Measurements from ENCODE around the gene CD164L2.

The CD164L2 gene

GRCh38 chr1:27353629-27354028 lies 29.5 kb downstream of the CD164L2 start:
- in situ Hi-C loops (cut with HindIII; ENCODE audit: low pct_unique_long_range_greater_than_20kb, low sequenced_read_pairs) = no loop called here
- no peak for DNase-seq (ENCODE audit: low read depth in 1 of 2, low spot score in 1 of 2)
- no peak for TF ChIP-seq JUND (IDR thresholded peaks at IDR 0.05; ENCODE audit: low read depth)

DNA sequence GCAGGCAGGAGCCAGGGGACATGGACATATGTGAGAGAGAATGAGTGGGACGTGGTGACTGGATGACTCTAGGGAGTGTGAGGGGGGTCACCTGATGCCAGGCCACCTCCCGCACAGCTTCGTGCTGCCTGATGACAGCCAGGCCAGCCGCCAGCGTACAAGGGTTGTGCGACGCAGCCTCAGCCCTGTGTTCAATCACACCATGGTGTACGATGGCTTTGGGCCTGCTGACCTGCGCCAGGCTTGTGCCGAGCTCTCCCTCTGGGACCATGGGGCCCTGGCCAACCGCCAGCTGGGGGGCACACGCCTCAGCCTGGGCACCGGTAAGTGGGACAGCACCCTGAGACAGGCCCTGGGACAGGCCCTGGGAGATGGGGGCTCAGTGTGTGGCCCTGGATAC lies 30.0 kb downstream of the CD164L2 start:
- no peak for TF ChIP-seq JUND (IDR thresholded peaks at IDR 0.05; ENCODE audit: low read depth)
- in situ Hi-C loops (cut with HindIII; ENCODE audit: low pct_unique_long_range_greater_than_20kb, low sequenced_read_pairs) = no loop called here
- DNase-seq (ENCODE audit: low read depth in 1 of 2, low spot score in 1 of 2) = no peak

- in situ Hi-C loops (cut with HindIII; ENCODE audit: low pct_unique_long_range_greater_than_20kb, low sequenced_read_pairs) = no loop called here
- TF ChIP-seq JUND (IDR thresholded peaks at IDR 0.05; ENCODE audit: low read depth) = no peak
- no peak for DNase-seq (ENCODE audit: low read depth in 1 of 2, low spot score in 1 of 2)
These were observed 31.5 kb downstream of the CD164L2 start for GRCh38 chr1:27351541-27352107.

DNA sequence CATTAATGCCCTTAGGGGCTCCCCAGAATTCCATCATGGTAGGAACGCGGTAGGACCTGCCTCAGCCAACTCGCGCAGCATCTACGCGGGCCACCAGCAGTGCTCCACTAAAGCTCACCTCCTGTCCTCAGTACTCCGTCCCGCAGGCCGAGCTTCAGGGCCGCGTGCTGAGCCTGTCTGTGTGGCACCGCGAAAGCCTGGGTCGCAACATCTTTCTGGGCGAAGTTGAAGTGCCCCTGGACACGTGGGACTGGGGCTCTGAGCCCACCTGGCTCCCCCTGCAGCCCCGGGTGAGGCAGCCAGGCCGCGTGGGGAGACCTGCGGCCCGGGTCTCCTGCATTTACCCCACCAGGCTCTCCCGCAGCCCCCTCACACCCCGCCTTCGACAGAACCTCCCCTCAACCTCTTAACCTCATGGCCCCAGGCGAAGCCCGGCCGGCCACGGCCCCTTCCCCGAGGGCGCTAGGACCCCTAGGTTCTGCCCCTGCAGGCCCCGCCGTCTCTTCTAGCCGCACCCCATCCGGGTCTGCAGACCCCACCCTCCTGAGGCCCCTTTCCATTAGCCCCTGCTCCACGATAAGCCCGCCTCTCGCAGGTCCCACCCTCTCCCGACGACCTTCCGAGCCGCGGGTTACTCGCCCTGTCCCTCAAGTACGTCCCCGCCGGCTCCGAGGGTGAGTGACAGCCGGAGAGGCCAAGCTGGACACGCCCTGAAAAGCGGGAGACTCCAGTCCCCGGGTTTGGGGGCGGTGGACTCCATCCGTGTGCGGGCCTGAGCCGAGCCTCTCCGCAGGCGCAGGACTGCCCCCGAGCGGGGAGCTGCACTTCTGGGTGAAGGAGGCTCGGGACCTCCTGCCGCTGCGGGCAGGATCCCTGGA lies 32.2 kb downstream of the CD164L2 start:
- no peak for TF ChIP-seq JUND (IDR thresholded peaks at IDR 0.05; ENCODE audit: low read depth)
- no peak for DNase-seq (ENCODE audit: low read depth in 1 of 2, low spot score in 1 of 2)
- in situ Hi-C loops (cut with HindIII; ENCODE audit: low pct_unique_long_range_greater_than_20kb, low sequenced_read_pairs) = no loop called here

- in situ Hi-C loops (cut with HindIII; ENCODE audit: low pct_unique_long_range_greater_than_20kb, low sequenced_read_pairs) = no loop called here
- DNase-seq (ENCODE audit: low read depth in 1 of 2, low spot score in 1 of 2) = no peak
These were observed 33.1 kb downstream of the CD164L2 start for GRCh38 chr1:27349784-27350662.

DNA sequence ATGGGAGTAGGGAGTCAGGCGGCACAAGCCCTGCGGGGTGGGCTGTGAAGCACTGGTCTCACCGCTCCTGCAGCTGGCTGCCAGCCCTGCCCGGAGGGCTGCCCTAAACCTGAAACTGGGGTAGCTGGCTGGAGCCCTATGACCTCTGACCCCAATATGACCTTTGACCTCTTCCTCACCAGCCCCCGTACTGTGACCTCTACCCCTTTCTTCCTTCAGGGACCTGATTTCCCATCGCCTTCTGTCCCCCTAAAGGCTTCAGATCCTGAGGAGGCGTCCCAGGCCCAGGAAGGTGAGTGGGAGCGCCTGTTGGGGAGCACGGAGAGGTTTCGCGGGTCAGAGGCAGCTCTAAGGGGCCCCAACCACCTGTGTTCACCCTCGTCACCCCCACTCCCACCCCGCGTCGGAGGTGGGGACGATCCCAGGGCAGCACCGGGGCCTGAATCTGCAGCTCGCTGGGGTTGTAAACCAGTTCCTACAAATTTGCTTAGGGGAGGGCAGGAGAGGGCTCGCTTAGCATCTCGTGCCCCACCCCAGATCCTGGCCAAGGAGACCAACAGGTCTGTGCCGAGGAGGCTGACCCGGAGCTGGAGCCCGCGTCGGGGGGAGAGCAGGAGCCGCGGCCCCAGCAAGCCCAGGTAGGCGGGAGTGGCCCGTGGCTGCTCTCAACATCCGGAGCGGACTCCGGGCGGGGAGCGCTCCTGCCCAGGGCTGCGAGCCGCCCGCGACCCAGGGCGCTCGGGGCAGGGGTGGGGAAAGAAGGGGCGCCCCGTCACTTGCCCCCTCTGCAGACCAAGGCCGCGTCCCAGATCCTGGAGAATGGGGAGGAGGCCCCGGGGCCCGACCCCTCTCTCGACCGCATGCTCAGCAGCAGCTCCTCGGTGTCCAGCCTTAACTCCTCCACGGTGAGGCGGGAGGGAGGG lies 34.0 kb downstream of the CD164L2 start:
- no peak for TF ChIP-seq JUND (IDR thresholded peaks at IDR 0.05; ENCODE audit: low read depth)
- in situ Hi-C loops (cut with HindIII; ENCODE audit: low pct_unique_long_range_greater_than_20kb, low sequenced_read_pairs) = no loop called here
- DNase-seq (ENCODE audit: low read depth in 1 of 2, low spot score in 1 of 2) = peak; percentile 77 to 88

More at GRCh38 chr1:27349784-27350662, 33.1 kb downstream of the CD164L2 start:
- TF ChIP-seq JUND (IDR thresholded peaks at IDR 0.05; ENCODE audit: low read depth) = no peak

GRCh38 chr1:27346991-27347624 lies 36.0 kb downstream of the CD164L2 start:
- no peak for DNase-seq (ENCODE audit: low read depth in 1 of 2, low spot score in 1 of 2)
- in situ Hi-C loops (cut with HindIII; ENCODE audit: low pct_unique_long_range_greater_than_20kb, low sequenced_read_pairs) = no loop called here
- no peak for TF ChIP-seq JUND (IDR thresholded peaks at IDR 0.05; ENCODE audit: low read depth)

DNA sequence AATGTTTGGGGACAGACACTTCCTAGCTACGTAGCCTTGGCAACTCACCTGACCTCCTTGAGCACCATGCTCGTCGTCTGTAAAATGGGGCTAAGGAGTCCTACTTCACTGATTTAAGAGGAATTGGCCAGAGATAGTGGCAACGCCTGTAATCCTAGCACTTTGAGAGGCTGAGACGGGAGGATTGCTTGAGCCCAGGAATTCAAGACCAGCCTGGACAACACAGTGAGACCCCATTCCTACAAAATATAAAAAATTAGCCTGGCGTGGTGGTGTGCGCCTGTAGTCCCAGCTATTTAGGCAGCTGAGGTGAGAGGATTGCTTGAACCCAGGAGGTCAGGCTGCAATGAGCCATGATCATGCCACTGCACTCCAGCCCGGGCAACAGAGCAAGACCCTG lies 36.8 kb downstream of the CD164L2 start:
- DNase-seq (ENCODE audit: low read depth in 1 of 2, low spot score in 1 of 2) = no peak
- TF ChIP-seq JUND (IDR thresholded peaks at IDR 0.05; ENCODE audit: low read depth) = no peak
- in situ Hi-C loops (cut with HindIII; ENCODE audit: low pct_unique_long_range_greater_than_20kb, low sequenced_read_pairs) = no loop called here

- TF ChIP-seq JUND (IDR thresholded peaks at IDR 0.05; ENCODE audit: low read depth) = no peak
- DNase-seq (ENCODE audit: low read depth in 1 of 2, low spot score in 1 of 2) = no peak
- in situ Hi-C loops (cut with HindIII; ENCODE audit: low pct_unique_long_range_greater_than_20kb, low sequenced_read_pairs) = no loop called here
These were observed 37.9 kb downstream of the CD164L2 start for GRCh38 chr1:27345272-27345671.

DNA sequence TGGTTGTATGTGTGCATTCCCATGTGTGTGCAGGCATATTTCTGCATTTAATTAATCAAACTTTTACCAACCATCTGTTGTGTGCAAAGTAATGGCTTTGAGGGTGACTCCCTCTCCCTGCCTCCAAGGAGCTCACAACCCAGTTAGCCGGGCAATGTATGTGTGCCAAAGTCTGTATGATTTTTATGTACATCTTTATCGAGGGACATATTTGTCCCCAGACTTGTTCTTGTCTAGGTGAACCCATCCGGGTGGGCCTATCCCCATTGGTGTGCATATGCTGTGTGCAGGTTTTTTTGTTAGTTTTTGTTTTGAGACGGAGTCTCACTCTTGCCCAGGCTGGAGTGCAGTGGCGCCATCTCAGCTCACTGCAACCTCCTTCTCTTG lies 39.5 kb downstream of the CD164L2 start:
- in situ Hi-C loops (cut with HindIII; ENCODE audit: low pct_unique_long_range_greater_than_20kb, low sequenced_read_pairs) = no loop called here
- no peak for TF ChIP-seq JUND (IDR thresholded peaks at IDR 0.05; ENCODE audit: low read depth)
- no peak for DNase-seq (ENCODE audit: low read depth in 1 of 2, low spot score in 1 of 2)

DNA sequence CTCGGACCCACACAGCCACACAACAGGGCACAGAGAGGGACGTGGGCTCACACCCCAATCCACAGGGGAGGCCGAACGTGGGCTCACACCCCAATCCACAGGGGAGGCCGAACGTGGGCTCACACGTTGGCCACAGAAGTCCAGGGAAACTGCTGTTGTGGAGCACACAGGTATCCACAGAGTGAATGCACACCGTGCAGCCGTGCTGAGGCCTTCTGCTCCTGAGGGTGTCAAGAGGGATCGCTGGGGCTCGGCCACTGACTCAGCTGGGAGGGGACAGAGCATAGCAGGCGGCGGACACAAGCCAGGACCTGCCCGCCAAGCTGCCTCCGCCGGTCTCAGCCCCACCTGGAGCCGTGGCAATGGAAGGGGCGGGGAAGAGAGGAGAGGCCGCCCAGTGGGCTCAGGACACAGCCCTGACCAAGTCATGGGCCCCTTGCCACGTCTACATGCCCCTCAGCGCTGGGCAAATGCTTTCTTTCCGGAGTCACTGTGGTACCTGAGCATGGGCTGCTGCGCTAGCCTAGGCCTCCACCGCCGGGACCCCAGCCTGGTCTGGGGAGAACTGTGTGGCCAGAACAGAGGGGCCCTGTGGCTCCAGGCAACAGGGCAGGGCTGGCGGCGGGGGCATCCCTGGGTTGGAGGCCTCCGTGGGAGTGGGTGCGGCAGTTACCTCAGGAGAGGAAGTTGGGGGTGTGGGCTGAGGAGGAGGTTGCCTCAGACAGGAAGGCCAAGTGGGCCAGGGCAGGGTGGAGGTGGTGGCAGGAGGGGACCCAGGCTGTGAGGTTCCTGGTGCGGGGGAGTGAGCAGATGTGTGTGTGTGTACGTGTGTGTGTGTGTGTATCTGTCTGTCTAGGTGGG lies 40.1 kb downstream of the CD164L2 start:
- in situ Hi-C loops (cut with HindIII; ENCODE audit: low pct_unique_long_range_greater_than_20kb, low sequenced_read_pairs) = no loop called here
- peak; percentile 67 to 80 for DNase-seq (ENCODE audit: low read depth in 1 of 2, low spot score in 1 of 2)
- no peak for TF ChIP-seq JUND (IDR thresholded peaks at IDR 0.05; ENCODE audit: low read depth)

Data from T47D (cell line).